Heart right ventricle (tissue), 16 donors: ENCODE results near the gene TIGAR. TPM values are rescaled to one million over a fixed set of nuclear protein-coding genes. Genes with fewer than 3 reads are reported as not detected.

Source experiments
- ATAC-seq, 8 donors: fragments of 200-7000 bp; cut with Tn5 transposase; one replicate each; pipeline ENCODE4 v1.9.1; 2020; ENCODE audit warnings: mild to moderate bottlenecking in 8 of 8, moderate library complexity in 8 of 8, moderate number of reproducible peaks in 1 of 8
- DNase-seq, 2 donors: peaks; one replicate each; pipeline ENCODE4 v3.0.0-alpha.2; 2020
- H3K27ac ChIP-seq, 10 donors: fragments of 200-600 bp; sonication (generic) in 2 of 10; one replicate each; pipeline versions ENCODE4 v1.5.0 to v1.8.0; 2020 to 2022; ENCODE audit warnings: mild to moderate bottlenecking in 3 of 10
- H3K27me3 ChIP-seq, 7 donors: fragments of 200-600 bp; one replicate each; pipeline ENCODE4 v1.8.0; 2021 to 2022; ENCODE audit warnings: mild to moderate bottlenecking in 2 of 7
- H3K36me3 ChIP-seq, 9 donors: fragments of 200-600 bp; sonication (generic) in 1 of 9; one replicate each; pipeline versions ENCODE4 v1.5.0 to v1.8.0; 2020 to 2022; ENCODE audit warnings: mild to moderate bottlenecking in 2 of 9
- H3K4me1 ChIP-seq, 9 donors: fragments of 200-600 bp; sonication (generic) in 1 of 9; one replicate each; pipeline versions ENCODE4 v1.5.0 to v1.8.0; 2020 to 2022; ENCODE audit warnings: mild to moderate bottlenecking in 4 of 9
- H3K4me3 ChIP-seq, 10 donors: fragments of 200-600 bp; sonication (generic) in 2 of 10; one replicate each; pipeline versions ENCODE4 v1.5.0 to v1.8.0; 2020 to 2022; ENCODE audit warnings: mild to moderate bottlenecking in 7 of 10, moderate library complexity in 2 of 10
- H3K9me3 ChIP-seq, 11 donors: fragments of 200-600 bp in 10 of 11; sonication (generic) in 2 of 11; one replicate each; pipeline versions ENCODE4 v1.5.0 to v1.8.0; 2013 to 2022; ENCODE audit warnings: mild to moderate bottlenecking in 2 of 11, control low read depth in 1 of 11, moderate library complexity in 1 of 11
- CTCF ChIP-seq, 9 donors: fragments of 200-600 bp; sonication (generic) in 2 of 9; IDR thresholded peaks; one replicate each; pipeline versions ENCODE4 v1.5.0 to v1.8.0; 2021 to 2022; ENCODE audit warnings: antibody characterized with exemption in 9 of 9, mild to moderate bottlenecking in 5 of 9, moderate library complexity in 1 of 9
- WGBS, 2 donors: extraction: QIAGEN DNeasy Blood & Tissue Kit; methylation state at CpG; one replicate each; pipeline ENCODE4 v1.1.7; 2013; ENCODE audit warnings: inconsistent platforms in 1 of 2; 5-methylcytosine and 5-hydroxymethylcytosine counted together
- intact Hi-C, 10 donors: fragments of 100-400 bp; cut with DNase I; formaldehyde crosslinking; loops; one replicate each; pipeline versions ENCODE4 v1.11.1 to v1.14.2; 2022
- polyA plus RNA-seq, 2 donors: library from polyadenylated mRNA; stranded (reverse); fragments of 200-250 nt; gene quantifications; one replicate each; pipeline ENCODE4 v1.2.3, GENCODE V29; 2013
- total RNA-seq, 10 donors: library from RNA; stranded (reverse); fragmentation: NEBNext Ultra II Directional in 3 of 10; extraction: Animal tissue kit (Norgen Biotek cat#: 25700) in 3 of 10; gene quantifications; one replicate each; pipeline versions ENCODE4 v1.2.1 to v1.2.4, GENCODE V29; 2021 to 2023
- donor health status: Arrhythmogenic right ventricular cardiomyopathy.
- donor health status: ischemic (EF 13 %, LVEDD 7.1; RV severe dilation, severe dysfunction).
- donor health status: healthy with polysubstance abuse.
- donor health status: DM: no; HTN: yes; CAD: no.
- donor health status: DM: no; HTN: no; CAD: no.
- donor health status: ischemic (EF 25% LVEDD 6.9; RV normal size, moderate dysfunction).
- donor health status: ischemic (EF 25% LVEDD 5.7; RV mildly dilated, moderate dysfunction).
- donor health status: healthy.
- donor health status: DM: yes; HTN: yes; CAD: no.
- donor health status: Ischemic cardiomyopathy.
- donor health status: ischemic (EF 35%, LVEDD 5.7; RV mildly dilated, moderate dysfunction).
- donor health status: nonischemic (EF 11% LVEDD 7.7; RV severe dilation, severe dysfunction).
- donor health status: DM: yes; HTN: yes; CAD: no.
- donor health status: PGD.
- donor health status: ischemic (EF 29% LVEDD 5.4; RV normal size, mild dysfunction).
- donor health status: nonischemic (EF 23%, LVEDD 6.1; RV moderate dilation, normal function).

TIGAR gene
- total and polyA plus RNA-seq, 12 donors, result 3.7 to 15.5 (median 13.1) TPM

GRCh38 chr12:4273273-4273651, 47.8 kb upstream of the TIGAR start:
- H3K27ac ChIP-seq, result peak overlapping the region in 9 of 10 donors; percentile 81 to 98 (median 96)
- H3K27me3 ChIP-seq, result peaks cover 0 to 69% (median 5%) of the 10 kb centered on the region in 7 donors
- H3K9me3 ChIP-seq, result no peaks in the 10 kb centered on the region
- H3K36me3 ChIP-seq, result peaks cover 0 to 21% (median 0%) of the 10 kb centered on the region in 9 donors
- intact Hi-C loops, result loop anchor here in 5 of 10 donors (5.0 to 10.0 kb wide), 4 partner anchors 128 to 388 kb away; no protein-coding TSS in a partner anchor
- H3K4me1 ChIP-seq, result peaks cover 8 to 77% (median 66%) of the 10 kb centered on the region in 9 donors
- peak overlapping the region; percentile 5 to 95 (median 86) for H3K4me3 ChIP-seq
- 0% methylated on average over 10 of the region's 10 CpGs for WGBS, 2 donors
- no peak for TF ChIP-seq CTCF (IDR thresholded peaks at IDR 0.05)
- no peak for DNase-seq
- ATAC-seq, result no peak

- Histone ChIP-seq H3K9me3 (no peaks in the 10 kb centered on the region), H3K4me1 (peaks cover 8 to 77% (median 67%) of the 10 kb centered on the region in 9 donors), H3K36me3 (peaks cover 0 to 25% (median 0%) of the 10 kb centered on the region in 9 donors), H3K27me3 (peaks cover 0 to 65% (median 5%) of the 10 kb centered on the region in 7 donors), H3K4me3 (peak within 1 kb of the TSS; percentile 61 to 95 (median 86)), H3K27ac (peak within 1 kb of the TSS; percentile 81 to 98 (median 96))
- peak; percentile 90 to 94 for DNase-seq
- intact Hi-C loops, result loop anchor here in 5 of 10 donors (2.0 to 10.0 kb wide), 5 partner anchors 129 to 389 kb away; no protein-coding TSS in a partner anchor
- ATAC-seq, result peak; percentile 69 to 79 (median 76)
- WGBS, 2 donors, result 0% methylated on average over 51 to 52 of the region's 52 CpGs
- TF ChIP-seq CTCF (IDR thresholded peaks at IDR 0.05), result no peak
Observed at GRCh38 chr12:4273652-4274395, 47.2 kb upstream of the TIGAR start, which contains the start of gene CCND2. TSS of gene CCND2 (plus strand) at chr12:4273762. CDS start at chr12:4274041, 279 bp downstream.

GRCh38 chr12:4274396-4275015, 46.5 kb upstream of the TIGAR start:
- TF ChIP-seq CTCF (IDR thresholded peaks at IDR 0.05), result no peak
- ATAC-seq (no peak), DNase-seq (peak in 1 of 2 donors; percentile 34)
- Histone ChIP-seq H3K27me3 (peaks cover 0 to 65% (median 5%) of the 10 kb centered on the region in 7 donors), H3K9me3 (no peaks in the 10 kb centered on the region), H3K4me3 (peak overlapping the region; percentile 61 to 95 (median 86)), H3K4me1 (peaks cover 8 to 84% (median 72%) of the 10 kb centered on the region in 9 donors), H3K27ac (peak overlapping the region; percentile 81 to 98 (median 96)), H3K36me3 (peaks cover 0 to 32% (median 4%) of the 10 kb centered on the region in 9 donors)
- 0 to 1% methylated on average over 42 of the region's 42 CpGs for WGBS, 2 donors
- intact Hi-C loops, result loop anchor here (2.0 to 10.0 kb wide), 10 partner anchors 130 to 392 kb away; no protein-coding TSS in a partner anchor
